HG02885 (cell line): ENCODE results near the gene UAP1.

ENCODE experiments used
- ATAC-seq: cut with Tn5 transposase; IDR thresholded peaks from one replicate; pipeline ENCODE4 v1.9.1; 2021; ENCODE audit warnings: mild to moderate bottlenecking; ENCODE audit not compliant: unreplicated experiment, poor library complexity

The UAP1 gene

GRCh38 chr1:162649583-162649982, 88.1 kb downstream of the UAP1 start:
- ATAC-seq, result no peak
